B cell (primary cell): Measurements from ENCODE around the gene BBIP1.
A peak's percentile ranks its signal among the peaks of the same experiment; 100 is the strongest.

Source experiments
- CTCF ChIP-seq: fragments of 200-600 bp; IDR thresholded peaks from one replicate; pipeline ENCODE4 v1.8.0; 2022; ENCODE audit warnings: antibody characterized with exemption, mild to moderate bottlenecking
- EZH2 ChIP-seq: IDR thresholded peaks from 2 replicates; pipeline ENCODE4 v1.6.1; 2012; ENCODE audit warnings: borderline replicate concordance, low read depth, mild to moderate bottlenecking, moderate library complexity, low read length; ENCODE audit not compliant: insufficient read depth, poor library complexity, severe bottlenecking

- TF ChIP-seq CTCF (peak; percentile 79), EZH2 (no peak)
Observed at GRCh38 chr10:110893559-110894179, 25.3 kb downstream of the BBIP1 start.
